GM18508 (cell line): ENCODE data around the gene ETS1.

Source experiments
- ATAC-seq: cut with Tn5 transposase; IDR thresholded peaks from one replicate; pipeline ENCODE4 v1.9.1; 2021; ENCODE audit warnings: moderate number of reproducible peaks; ENCODE audit not compliant: insufficient read depth, unreplicated experiment

The ETS1 gene

GRCh38 chr11:128596250-128596649 is 8.9 kb upstream of the ETS1 start:
- ATAC-seq = no peak

GRCh38 chr11:128595775-128596174 is 8.4 kb upstream of the ETS1 start:
- ATAC-seq = no peak

- ATAC-seq = no peak
These were observed 7.9 kb upstream of the ETS1 start for GRCh38 chr11:128595221-128595620.

- no peak for ATAC-seq
These were observed 6.9 kb upstream of the ETS1 start for GRCh38 chr11:128594226-128594625.

- no peak for ATAC-seq
These were observed 5.9 kb upstream of the ETS1 start for GRCh38 chr11:128593281-128593680.

GRCh38 chr11:128592454-128592853 is 5.1 kb upstream of the ETS1 start:
- ATAC-seq = no peak

- ATAC-seq = no peak
These were observed 3.2 kb upstream of the ETS1 start for GRCh38 chr11:128590587-128590986.

GRCh38 chr11:128589998-128590397 is 2.6 kb upstream of the ETS1 start:
- ATAC-seq = no peak

- no peak for ATAC-seq
These were observed 735 bp upstream of the ETS1 start for GRCh38 chr11:128588093-128588492.

- ATAC-seq = no peak
These were observed 669 bp downstream of the ETS1 start for GRCh38 chr11:128586689-128587088.

GRCh38 chr11:128585498-128586238 is 1.7 kb downstream of the ETS1 start:
- ATAC-seq = no peak

GRCh38 chr11:128584253-128584652 is 3.1 kb downstream of the ETS1 start:
- no peak for ATAC-seq

- no peak for ATAC-seq
These were observed 4.6 kb downstream of the ETS1 start for GRCh38 chr11:128582496-128583366.

- no peak for ATAC-seq
These were observed 5.6 kb downstream of the ETS1 start for GRCh38 chr11:128581561-128582272.

GRCh38 chr11:128580612-128581011 is 6.7 kb downstream of the ETS1 start:
- no peak for ATAC-seq

GRCh38 chr11:128579798-128580504 is 7.4 kb downstream of the ETS1 start:
- ATAC-seq = no peak

GRCh38 chr11:128576555-128576954 is 10.8 kb downstream of the ETS1 start:
- no peak for ATAC-seq

- ATAC-seq = no peak
These were observed 11.4 kb downstream of the ETS1 start for GRCh38 chr11:128575961-128576350.

GRCh38 chr11:128575174-128575960 is 12.0 kb downstream of the ETS1 start:
- no peak for ATAC-seq

GRCh38 chr11:128574576-128575011 is 12.8 kb downstream of the ETS1 start:
- ATAC-seq = no peak
